ENCODE measurements around the gene MRPL24. TPM values are rescaled to one million over a fixed set of nuclear protein-coding genes. Genes with fewer than 3 reads are reported as not detected.

The MRPL24 gene
- total and polyA plus RNA-seq, 10 of the 15 experiments (the other 5 are each of a cell fraction or from before 2014, with no cell fraction given) = 87.4 to 269 (median 134) TPM

- TF ChIP-seq MLLT1 (IDR thresholded peaks at IDR 0.05) = peak; percentile 69
- TF ChIP-seq HSF1 (IDR thresholded peaks at IDR 0.05; ENCODE audit: low read depth, low read length) = 0 out of 2 replicates have a peak, but pooled peaks have one; percentile 22
- TF ChIP-seq TBL1XR1 (IDR thresholded peaks at IDR 0.05; ENCODE audit: low read depth, low read length) = 0 out of 2 replicates have a peak, but pooled peaks have one; percentile 49
- TF ChIP-seq BACH1 (IDR thresholded peaks at IDR 0.05; ENCODE audit: borderline replicate concordance) = 0 out of 2 replicates have a peak, but pooled peaks have one; percentile 14
- TF ChIP-seq PBX3 (IDR thresholded peaks at IDR 0.05; ENCODE audit: insufficient replicate concordance, low read depth, low read length) = peak; percentile 57
- peak; percentile 89 for TF ChIP-seq GABPA (IDR thresholded peaks at IDR 0.05; ENCODE audit: low read depth)
- TF ChIP-seq RUNX3 (IDR thresholded peaks at IDR 0.05; ENCODE audit: low read length) = peak; percentile 64
- peak in 1 of 2 experiments; percentile 7; a peak in 1 of 4 replicates for TF ChIP-seq BHLHE40 (IDR thresholded peaks at IDR 0.05; ENCODE audit: borderline replicate concordance in 1 of 2, low read depth in 2 of 2, low read length in 1 of 2)
- peak; percentile 100 for TF ChIP-seq LARP7 (IDR thresholded peaks at IDR 0.05)
- peak; percentile 29 for TF ChIP-seq SP1 (IDR thresholded peaks at IDR 0.05; ENCODE audit: low read depth, low read length)
- 0 out of 2 replicates have a peak, but pooled peaks have one; percentile 42 for TF ChIP-seq FOXM1 (IDR thresholded peaks at IDR 0.05; ENCODE audit: low read depth, low read length)
- TF ChIP-seq CHD1 (IDR thresholded peaks at IDR 0.05; ENCODE audit: low read depth, low read length) = peak; percentile 97
- TF ChIP-seq POLR2A (IDR thresholded peaks at IDR 0.05; ENCODE audit: low read depth, low read length) = peak; percentile 84
- no peak for TF ChIP-seq CBFB (IDR thresholded peaks at IDR 0.05; ENCODE audit: low read depth)
- TF ChIP-seq TARDBP (IDR thresholded peaks at IDR 0.05; ENCODE audit: borderline replicate concordance) = peak; percentile 96
- 0 out of 2 replicates have a peak, but pooled peaks have one; percentile 35 for TF ChIP-seq NFYB (IDR thresholded peaks at IDR 0.05; ENCODE audit: insufficient read depth, low read depth, low read length)
- TF ChIP-seq, protein P1, sequence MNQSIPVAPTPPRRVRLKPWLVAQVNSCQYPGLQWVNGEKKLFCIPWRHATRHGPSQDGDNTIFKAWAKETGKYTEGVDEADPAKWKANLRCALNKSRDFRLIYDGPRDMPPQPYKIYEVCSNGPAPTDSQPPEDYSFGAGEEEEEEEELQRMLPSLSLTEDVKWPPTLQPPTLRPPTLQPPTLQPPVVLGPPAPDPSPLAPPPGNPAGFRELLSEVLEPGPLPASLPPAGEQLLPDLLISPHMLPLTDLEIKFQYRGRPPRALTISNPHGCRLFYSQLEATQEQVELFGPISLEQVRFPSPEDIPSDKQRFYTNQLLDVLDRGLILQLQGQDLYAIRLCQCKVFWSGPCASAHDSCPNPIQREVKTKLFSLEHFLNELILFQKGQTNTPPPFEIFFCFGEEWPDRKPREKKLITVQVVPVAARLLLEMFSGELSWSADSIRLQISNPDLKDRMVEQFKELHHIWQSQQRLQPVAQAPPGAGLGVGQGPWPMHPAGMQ (IDR thresholded peaks at IDR 0.05; ENCODE audit: borderline replicate concordance) = no peak
- TF ChIP-seq, protein P2, sequence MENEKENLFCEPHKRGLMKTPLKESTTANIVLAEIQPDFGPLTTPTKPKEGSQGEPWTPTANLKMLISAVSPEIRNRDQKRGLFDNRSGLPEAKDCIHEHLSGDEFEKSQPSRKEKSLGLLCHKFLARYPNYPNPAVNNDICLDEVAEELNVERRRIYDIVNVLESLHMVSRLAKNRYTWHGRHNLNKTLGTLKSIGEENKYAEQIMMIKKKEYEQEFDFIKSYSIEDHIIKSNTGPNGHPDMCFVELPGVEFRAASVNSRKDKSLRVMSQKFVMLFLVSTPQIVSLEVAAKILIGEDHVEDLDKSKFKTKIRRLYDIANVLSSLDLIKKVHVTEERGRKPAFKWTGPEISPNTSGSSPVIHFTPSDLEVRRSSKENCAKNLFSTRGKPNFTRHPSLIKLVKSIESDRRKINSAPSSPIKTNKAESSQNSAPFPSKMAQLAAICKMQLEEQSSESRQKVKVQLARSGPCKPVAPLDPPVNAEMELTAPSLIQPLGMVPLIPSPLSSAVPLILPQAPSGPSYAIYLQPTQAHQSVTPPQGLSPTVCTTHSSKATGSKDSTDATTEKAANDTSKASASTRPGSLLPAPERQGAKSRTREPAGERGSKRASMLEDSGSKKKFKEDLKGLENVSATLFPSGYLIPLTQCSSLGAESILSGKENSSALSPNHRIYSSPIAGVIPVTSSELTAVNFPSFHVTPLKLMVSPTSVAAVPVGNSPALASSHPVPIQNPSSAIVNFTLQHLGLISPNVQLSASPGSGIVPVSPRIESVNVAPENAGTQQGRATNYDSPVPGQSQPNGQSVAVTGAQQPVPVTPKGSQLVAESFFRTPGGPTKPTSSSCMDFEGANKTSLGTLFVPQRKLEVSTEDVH (IDR thresholded peaks at IDR 0.05; ENCODE audit: low read depth, partially characterized antibody) = peak; percentile 15
- no peak; the same call in 1 of the 2 replicates for TF ChIP-seq ZNF207 (IDR thresholded peaks at IDR 0.05; ENCODE audit: borderline replicate concordance)
- peak; percentile 76 for TF ChIP-seq NR2C1 (IDR thresholded peaks at IDR 0.05)
- peak; percentile 99 for TF ChIP-seq HCFC1 (IDR thresholded peaks at IDR 0.05; ENCODE audit: low read length)
- TF ChIP-seq SMC3 (IDR thresholded peaks at IDR 0.05; ENCODE audit: borderline replicate concordance, low read length) = peak; percentile 28; the same call in 1 of the 2 replicates
These were observed 26.4 kb upstream of the MRPL24 start, which contains the start of gene PRCC (continued) for GRCh38 chr1:156767101-156767878.
